ENCODE measurements around the gene SLC13A1. TPM values are rescaled to one million over a fixed set of nuclear protein-coding genes. Genes with fewer than 3 reads are reported as not detected.

SLC13A1 gene
- total RNA-seq, 1 experiment from 2014 or later, result not detected

GRCh38 chr7:123070702-123071286, 129.0 kb downstream of the SLC13A1 start:
- no peaks in the 10 kb centered on the region for H3K9me3 Mint-ChIP-seq (ENCODE audit: unreplicated experiment)
- no TSS peak for BruUV-seq (replicated peaks)
- no peak for DNase-seq (ENCODE audit: unreplicated experiment)
- POLR2A ChIA-PET, result interaction anchor here (0.6 kb wide), 1 partner anchor 149 kb away, joined by 3 read pairs; no protein-coding TSS in a partner anchor
- H3K36me3 Mint-ChIP-seq (ENCODE audit: insufficient read depth, unreplicated experiment), result no peaks in the 10 kb centered on the region
- no peaks in the 10 kb centered on the region for H3K4me1 Mint-ChIP-seq (ENCODE audit: insufficient read depth, unreplicated experiment)
- intact Hi-C loops (cut with micrococcal nuclease), result no loop called here
- peaks cover 19% of the 10 kb centered on the region for H3K27me3 Mint-ChIP-seq (ENCODE audit: insufficient read depth, unreplicated experiment)
- H3K27ac Mint-ChIP-seq (ENCODE audit: low read depth, unreplicated experiment), result no peak overlapping the region
- H3K4me3 Mint-ChIP-seq (ENCODE audit: unreplicated experiment), result no peak overlapping the region
- CTCF ChIA-PET, result interaction anchor here (0.6 to 2.5 kb wide), 4 partner anchors 14 to 339 kb away, joined by 4 to 11 read pairs (median 4); no protein-coding TSS in a partner anchor
- no peak for TF ChIP-seq CTCF (IDR thresholded peaks at IDR 0.05; ENCODE audit: unreplicated experiment)

- no peaks in the 10 kb centered on the region for H3K36me3 Mint-ChIP-seq (ENCODE audit: insufficient read depth, unreplicated experiment)
- no peak overlapping the region for H3K27ac Mint-ChIP-seq (ENCODE audit: low read depth, unreplicated experiment)
- H3K4me3 Mint-ChIP-seq (ENCODE audit: unreplicated experiment), result no peak overlapping the region
- ChIA-PET CTCF (interaction anchor here (0.8 to 1.5 kb wide), 3 partner anchors 81 to 517 kb away, joined by 3 read pairs; no protein-coding TSS in a partner anchor), POLR2A (interaction anchor here (0.7 kb wide), 1 partner anchor 299 kb away, joined by 3 read pairs; no protein-coding TSS in a partner anchor)
- no peaks in the 10 kb centered on the region for H3K27me3 Mint-ChIP-seq (ENCODE audit: insufficient read depth, unreplicated experiment)
- intact Hi-C loops (cut with micrococcal nuclease), result no loop called here
- no peak for DNase-seq (ENCODE audit: unreplicated experiment)
- no peaks in the 10 kb centered on the region for H3K9me3 Mint-ChIP-seq (ENCODE audit: unreplicated experiment)
- no peaks in the 10 kb centered on the region for H3K4me1 Mint-ChIP-seq (ENCODE audit: insufficient read depth, unreplicated experiment)
- no peak for TF ChIP-seq CTCF (IDR thresholded peaks at IDR 0.05; ENCODE audit: unreplicated experiment)
- no TSS peak for BruUV-seq (replicated peaks)
Measured at GRCh38 chr7:123067814-123068213, 132.0 kb downstream of the SLC13A1 start.

Other genes with a start within 250 kb of the SLC13A1 start
- not detected in 2 replicates for gene TAS2R16, start 204.3 kb downstream of the SLC13A1 start, total RNA-seq (2022)

Data from MCF 10A (cell line).